NB4 (cell line): ENCODE results near the gene LPAR3.

Experiments used
- DNase-seq: peaks from one replicate; pipeline ENCODE4 v3.0.0; 2010; ENCODE audit warnings: low read depth
- H3K4me3 ChIP-seq: one replicate; pipeline ENCODE4 v1.5.1; 2011; ENCODE audit warnings: mild to moderate bottlenecking, low read depth, low read length, moderate library complexity
- CTCF ChIP-seq: IDR thresholded peaks from one replicate; pipeline ENCODE4 v1.5.1; 2012; ENCODE audit warnings: low read depth, low read length
- MAX ChIP-seq: IDR thresholded peaks from 2 replicates; pipeline ENCODE4 v1.6.1; 2011; ENCODE audit warnings: low read depth, low read length
- MYC ChIP-seq: IDR thresholded peaks from 2 replicates; pipeline ENCODE4 v1.6.1; 2011; ENCODE audit warnings: low read depth, low read length
- POLR2A ChIP-seq: IDR thresholded peaks from 2 replicates; pipeline ENCODE4 v1.6.1; 2011; ENCODE audit warnings: mild to moderate bottlenecking; ENCODE audit not compliant: insufficient read length; ENCODE audit errors: extremely low read depth

The LPAR3 gene

GRCh38 chr1:84825161-84825560, 67.8 kb downstream of the LPAR3 start:
- DNase-seq: no peak
- TF ChIP-seq CTCF (no peak), MAX (no peak), MYC (no peak), POLR2A (no peak)
- H3K4me3 ChIP-seq: no peak overlapping the region

GRCh38 chr1:84823991-84824390, 69.0 kb downstream of the LPAR3 start:
- H3K4me3 ChIP-seq: no peak overlapping the region
- no peak for DNase-seq
- TF ChIP-seq MAX: no peak
- TF ChIP-seq POLR2A: no peak
- no peak for TF ChIP-seq CTCF
- TF ChIP-seq MYC: no peak

GRCh38 chr1:84823511-84823910, 69.5 kb downstream of the LPAR3 start:
- TF ChIP-seq MAX: no peak
- no peak for TF ChIP-seq MYC
- no peak for TF ChIP-seq POLR2A
- no peak for TF ChIP-seq CTCF
- DNase-seq: no peak
- H3K4me3 ChIP-seq: no peak overlapping the region

- no peak for DNase-seq
- TF ChIP-seq MAX: no peak
- TF ChIP-seq POLR2A: no peak
- no peak for TF ChIP-seq CTCF
- no peak for TF ChIP-seq MYC
- H3K4me3 ChIP-seq: no peak overlapping the region
Observed at GRCh38 chr1:84810343-84810742, 82.7 kb downstream of the LPAR3 start.

GRCh38 chr1:84809023-84809422, 84.0 kb downstream of the LPAR3 start:
- TF ChIP-seq MAX: no peak
- TF ChIP-seq MYC: no peak
- TF ChIP-seq POLR2A: no peak
- TF ChIP-seq CTCF: no peak
- DNase-seq: no peak
- no peak overlapping the region for H3K4me3 ChIP-seq

GRCh38 chr1:84803604-84804003, 89.4 kb downstream of the LPAR3 start:
- no peak for TF ChIP-seq MYC
- TF ChIP-seq POLR2A: no peak
- TF ChIP-seq MAX: no peak
- no peak for DNase-seq
- no peak overlapping the region for H3K4me3 ChIP-seq
